T-helper 1 cell treated with Interleukin-12 subunit alpha and Interleukin-12 subunit beta and Interleukin-4 antibody, amounts not matched to agents 30 μg/mL and 1 μg/mL, for 36 hours (primary cell): Measurements from ENCODE around the gene TSPAN11.
"Not testable (repeated sequence)": the region's sequence is repeated elsewhere in the genome, so short reads cannot be mapped to it uniquely, and the experiment has no call there.

Source experiments
- H3K27ac Mint-ChIP-seq: one replicate; pipeline ENCODE4 v1.8.0; 2021; ENCODE audit warnings: mild to moderate bottlenecking, mixed read lengths
- H3K27me3 Mint-ChIP-seq: one replicate; pipeline ENCODE4 v1.8.0; 2021; ENCODE audit warnings: low read depth, mixed read lengths
- H3K36me3 Mint-ChIP-seq: one replicate; pipeline ENCODE4 v1.8.0; 2021; ENCODE audit warnings: low read depth, mixed read lengths
- H3K4me1 Mint-ChIP-seq: one replicate; pipeline ENCODE4 v1.8.0; 2021; ENCODE audit warnings: low read depth, mixed read lengths
- H3K4me3 Mint-ChIP-seq: one replicate; pipeline ENCODE4 v1.8.0; 2021; ENCODE audit warnings: mild to moderate bottlenecking, moderate library complexity, mixed read lengths
- H3K9me3 Mint-ChIP-seq: one replicate; pipeline ENCODE4 v1.8.0; 2021; ENCODE audit warnings: mixed read lengths

The TSPAN11 gene

DNA sequence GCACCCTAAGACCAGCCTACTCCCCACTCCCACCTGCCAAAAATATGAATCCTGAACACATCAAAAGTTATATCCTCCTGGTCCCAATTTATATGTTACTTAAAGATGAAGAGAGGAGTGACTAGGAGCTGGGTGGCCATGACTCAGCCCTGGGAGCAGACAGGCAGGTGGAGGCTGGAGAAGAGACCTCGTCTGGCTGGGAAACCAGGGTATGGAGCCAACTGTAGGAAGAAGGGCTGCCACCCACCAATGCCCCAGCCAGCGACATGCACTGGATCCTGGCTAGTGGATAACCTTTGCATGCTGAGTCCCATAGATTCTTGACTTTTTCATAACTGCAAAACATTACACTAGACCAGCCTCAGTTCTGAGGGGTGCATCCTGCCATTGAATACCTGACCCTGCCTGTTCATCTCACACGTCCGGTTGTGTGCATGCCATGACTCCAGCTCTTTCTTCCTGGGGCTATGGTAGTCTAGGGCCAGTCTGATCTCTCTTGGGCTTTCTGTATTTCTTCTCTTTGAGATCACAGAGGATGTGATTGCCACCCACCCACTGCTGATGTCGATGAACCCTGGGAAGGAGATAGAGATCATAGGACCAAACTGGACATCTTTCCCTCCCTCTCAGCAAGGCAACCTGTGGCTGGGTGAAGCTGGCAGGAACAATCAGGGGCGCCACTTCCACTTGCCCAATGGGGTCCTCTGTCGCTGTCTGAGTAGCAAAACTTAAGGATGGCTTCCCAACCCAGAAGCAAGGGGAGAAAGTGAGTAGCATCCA, 77.5 kb downstream of the TSPAN11 start:
- no peak overlapping the region for H3K4me3 Mint-ChIP-seq
- H3K9me3 Mint-ChIP-seq: no peaks in the 10 kb centered on the region
- H3K36me3 Mint-ChIP-seq: no peaks in the 10 kb centered on the region
- no peaks in the 10 kb centered on the region for H3K27me3 Mint-ChIP-seq
- no peak overlapping the region for H3K27ac Mint-ChIP-seq
- peaks cover 2% of the 10 kb centered on the region for H3K4me1 Mint-ChIP-seq

GRCh38 chr12:31004666-31005065, 78.1 kb downstream of the TSPAN11 start:
- Mint-ChIP-seq H3K27me3 (no peaks in the 10 kb centered on the region), H3K9me3 (no peaks in the 10 kb centered on the region), H3K27ac (no peak overlapping the region), H3K4me1 (peaks cover 2% of the 10 kb centered on the region), H3K4me3 (no peak overlapping the region), H3K36me3 (no peaks in the 10 kb centered on the region)

DNA sequence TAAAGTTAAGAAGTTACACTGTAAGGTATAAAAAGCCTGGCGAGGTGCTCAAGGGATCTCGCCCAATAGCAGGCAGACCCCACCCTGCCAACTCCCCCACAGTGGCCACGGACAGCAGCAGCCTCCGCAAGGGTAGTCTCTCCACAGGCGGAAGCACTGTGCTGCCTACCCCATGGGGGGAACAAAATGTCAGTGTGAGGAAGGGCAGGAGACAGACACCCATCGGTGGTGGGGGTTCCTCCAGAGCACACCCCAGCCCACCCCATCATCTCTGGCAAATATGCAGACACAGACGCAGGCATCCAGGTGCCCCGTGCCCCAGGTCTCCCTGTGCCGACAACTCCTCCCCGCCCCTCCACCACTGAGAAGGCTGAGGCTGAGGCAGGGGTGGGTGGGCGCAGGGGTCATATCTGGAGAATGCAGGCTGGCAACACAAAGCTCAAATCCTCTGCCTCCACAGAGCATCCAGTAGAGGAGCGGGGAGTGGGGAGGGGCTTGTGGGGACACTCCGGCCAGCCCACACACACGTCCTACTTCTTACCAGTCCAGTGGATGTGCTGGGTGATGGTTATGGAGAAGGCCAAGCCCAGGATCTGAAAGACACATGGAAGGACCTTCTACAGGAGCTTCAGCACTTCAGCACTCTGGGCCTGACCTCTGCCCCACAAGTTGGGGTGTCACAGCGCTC, 78.9 kb downstream of the TSPAN11 start:
- Mint-ChIP-seq H3K27me3 (no peaks in the 10 kb centered on the region), H3K9me3 (no peaks in the 10 kb centered on the region), H3K4me3 (no peak overlapping the region), H3K4me1 (peaks cover 2% of the 10 kb centered on the region), H3K36me3 (no peaks in the 10 kb centered on the region), H3K27ac (no peak overlapping the region)

GRCh38 chr12:31005944-31006361, 79.4 kb downstream of the TSPAN11 start:
- Mint-ChIP-seq H3K27ac (no peak overlapping the region), H3K4me3 (no peak overlapping the region), H3K9me3 (no peaks in the 10 kb centered on the region), H3K4me1 (peaks cover 2% of the 10 kb centered on the region), H3K36me3 (no peaks in the 10 kb centered on the region), H3K27me3 (no peaks in the 10 kb centered on the region)

DNA sequence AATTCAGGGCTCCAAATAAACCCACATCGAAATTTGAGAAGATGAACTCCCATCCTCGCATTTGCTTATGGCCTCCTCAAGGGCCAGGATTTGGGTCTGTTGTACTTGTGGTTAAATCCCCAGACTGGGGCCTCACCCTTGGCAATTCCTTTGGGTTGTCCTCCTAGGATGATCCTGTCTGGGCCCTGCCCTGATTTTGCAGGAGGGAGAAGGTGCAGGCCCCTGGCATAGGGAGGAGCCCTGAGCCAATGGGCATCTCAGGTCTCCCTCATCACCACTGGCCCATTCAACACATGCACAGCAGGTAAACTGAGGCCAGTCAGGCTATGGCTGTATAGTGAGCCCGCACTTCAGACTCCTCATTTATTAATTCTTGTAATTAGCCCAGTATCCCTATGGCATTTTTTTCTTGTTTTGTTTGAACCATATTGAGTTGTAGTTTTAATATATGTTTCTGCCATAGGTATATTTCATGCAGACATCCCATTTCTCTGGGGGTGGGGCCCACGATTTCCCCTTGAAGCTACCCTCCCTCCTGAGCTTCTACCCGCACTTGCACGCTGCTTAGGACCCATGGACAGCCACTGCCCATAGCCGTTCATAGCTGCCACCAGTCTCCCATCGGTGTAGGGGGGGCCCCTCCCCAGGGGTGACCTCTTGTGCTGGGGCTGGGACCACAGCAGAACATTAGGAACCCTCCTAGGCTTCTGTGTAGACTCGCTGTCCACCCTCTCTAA, 80.0 kb downstream of the TSPAN11 start:
- Mint-ChIP-seq H3K27me3 (no peaks in the 10 kb centered on the region), H3K27ac (no peak overlapping the region), H3K4me1 (peaks cover 2% of the 10 kb centered on the region), H3K9me3 (no peaks in the 10 kb centered on the region), H3K4me3 (no peak overlapping the region), H3K36me3 (no peaks in the 10 kb centered on the region)

DNA sequence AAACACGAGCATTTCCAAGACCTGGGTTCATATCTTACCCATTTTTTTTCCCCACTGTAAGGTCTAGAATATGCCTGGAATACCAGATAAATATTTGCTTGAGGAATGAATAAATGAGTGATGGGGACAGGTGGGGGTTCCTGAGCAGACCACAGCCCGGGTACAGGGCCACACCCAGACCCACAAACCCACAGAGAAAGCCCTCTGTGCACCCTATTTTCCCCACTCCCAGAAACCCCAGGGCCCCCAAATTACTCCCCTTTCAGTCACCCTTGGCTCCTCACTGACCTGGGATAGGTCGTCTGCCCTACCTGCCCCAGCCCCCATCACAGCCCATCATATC, 80.6 kb downstream of the TSPAN11 start:
- no peaks in the 10 kb centered on the region for H3K36me3 Mint-ChIP-seq
- no peaks in the 10 kb centered on the region for H3K27me3 Mint-ChIP-seq
- H3K9me3 Mint-ChIP-seq: no peaks in the 10 kb centered on the region
- H3K27ac Mint-ChIP-seq: no peak overlapping the region
- peaks cover 2% of the 10 kb centered on the region for H3K4me1 Mint-ChIP-seq
- H3K4me3 Mint-ChIP-seq: no peak overlapping the region

DNA sequence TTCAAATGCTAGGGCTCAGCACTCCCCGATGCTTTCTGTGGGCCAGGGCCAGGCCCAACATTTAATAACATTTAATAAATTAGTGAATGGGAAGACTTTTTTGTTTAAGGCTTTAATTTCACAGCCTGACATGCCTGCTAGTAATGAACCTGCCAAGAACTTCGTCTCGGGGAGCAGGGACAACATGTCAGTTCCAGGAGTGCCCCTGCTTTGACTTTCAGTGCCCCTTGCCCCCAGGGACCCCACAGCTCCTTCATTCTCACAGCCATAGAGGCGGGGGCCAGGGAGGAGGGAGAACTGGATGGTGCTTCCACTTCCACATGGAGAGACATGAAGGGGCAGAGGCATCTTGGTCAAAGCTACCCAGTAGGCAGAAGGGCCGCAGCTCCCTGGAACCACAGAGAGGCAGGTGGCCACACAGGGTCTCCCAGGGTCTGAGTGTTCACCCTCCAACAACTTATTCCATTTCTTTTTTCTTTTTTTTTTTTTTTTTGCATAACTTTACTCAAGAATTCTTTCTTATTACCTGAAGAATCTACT, 81.2 kb downstream of the TSPAN11 start:
- H3K4me3 Mint-ChIP-seq: no peak overlapping the region
- H3K4me1 Mint-ChIP-seq: peaks cover 2% of the 10 kb centered on the region
- H3K27ac Mint-ChIP-seq: no peak overlapping the region
- H3K9me3 Mint-ChIP-seq: no peaks in the 10 kb centered on the region
- peaks cover 4% of the 10 kb centered on the region for H3K27me3 Mint-ChIP-seq
- no peaks in the 10 kb centered on the region for H3K36me3 Mint-ChIP-seq

GRCh38 chr12:31008241-31008761, 81.8 kb downstream of the TSPAN11 start:
- peaks cover 6% of the 10 kb centered on the region for H3K27me3 Mint-ChIP-seq
- H3K4me1 Mint-ChIP-seq: peaks cover 2% of the 10 kb centered on the region
- no peak overlapping the region for H3K4me3 Mint-ChIP-seq
- H3K9me3 Mint-ChIP-seq: no peaks in the 10 kb centered on the region
- no peak overlapping the region for H3K27ac Mint-ChIP-seq
- no peaks in the 10 kb centered on the region for H3K36me3 Mint-ChIP-seq

- Mint-ChIP-seq H3K27me3 (peaks cover 6% of the 10 kb centered on the region), H3K27ac (no peak overlapping the region), H3K36me3 (no peaks in the 10 kb centered on the region), H3K9me3 (no peaks in the 10 kb centered on the region), H3K4me1 (peaks cover 2% of the 10 kb centered on the region), H3K4me3 (no peak overlapping the region)
These were observed 82.7 kb downstream of the TSPAN11 start for GRCh38 chr12:31008961-31009840.

GRCh38 chr12:31009976-31010375, 83.4 kb downstream of the TSPAN11 start:
- H3K4me3 Mint-ChIP-seq: no peak overlapping the region
- H3K9me3 Mint-ChIP-seq: no peaks in the 10 kb centered on the region
- peaks cover 2% of the 10 kb centered on the region for H3K4me1 Mint-ChIP-seq
- H3K27ac Mint-ChIP-seq: no peak overlapping the region
- H3K36me3 Mint-ChIP-seq: no peaks in the 10 kb centered on the region
- peaks cover 6% of the 10 kb centered on the region for H3K27me3 Mint-ChIP-seq

- H3K36me3 Mint-ChIP-seq: no peaks in the 10 kb centered on the region
- H3K27me3 Mint-ChIP-seq: peaks cover 6% of the 10 kb centered on the region
- H3K4me1 Mint-ChIP-seq: no peaks in the 10 kb centered on the region
- no peak overlapping the region for H3K27ac Mint-ChIP-seq
- H3K4me3 Mint-ChIP-seq: no peak overlapping the region
- H3K9me3 Mint-ChIP-seq: no peaks in the 10 kb centered on the region
These were observed 84.8 kb downstream of the TSPAN11 start for GRCh38 chr12:31011336-31011735.

GRCh38 chr12:31011746-31012566, 85.4 kb downstream of the TSPAN11 start:
- H3K4me3 Mint-ChIP-seq: no peak overlapping the region
- no peak overlapping the region for H3K27ac Mint-ChIP-seq
- peaks cover 6% of the 10 kb centered on the region for H3K27me3 Mint-ChIP-seq
- H3K4me1 Mint-ChIP-seq: no peaks in the 10 kb centered on the region
- no peaks in the 10 kb centered on the region for H3K36me3 Mint-ChIP-seq
- H3K9me3 Mint-ChIP-seq: no peaks in the 10 kb centered on the region

DNA sequence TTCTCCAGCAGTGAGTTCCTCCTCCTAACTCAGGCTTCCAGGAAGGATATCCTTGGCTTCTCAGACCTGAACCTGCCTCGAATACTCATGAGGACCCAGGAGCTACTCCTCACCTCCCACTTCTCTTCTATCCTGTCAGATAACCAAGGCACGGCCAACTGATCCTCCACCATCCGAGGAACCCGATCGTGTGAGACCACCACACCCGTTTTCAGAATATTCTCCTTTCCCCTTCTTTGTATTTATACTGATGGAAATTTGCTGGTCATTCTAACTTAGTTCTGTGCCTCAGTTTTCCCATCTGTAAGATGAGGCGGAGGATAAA, 86.0 kb downstream of the TSPAN11 start:
- H3K4me3 Mint-ChIP-seq, H3K27ac Mint-ChIP-seq, H3K36me3 Mint-ChIP-seq, H3K4me1 Mint-ChIP-seq, H3K9me3 Mint-ChIP-seq, H3K27me3 Mint-ChIP-seq: not testable (repeated sequence)
